ENCODE measurements around the gene GLIS1. TPM values are rescaled to one million over a fixed set of nuclear protein-coding genes. Genes with fewer than 3 reads are reported as not detected.

GLIS1 gene
- total RNA-seq, 1 donor from 2014 or later, result not detected

DNA sequence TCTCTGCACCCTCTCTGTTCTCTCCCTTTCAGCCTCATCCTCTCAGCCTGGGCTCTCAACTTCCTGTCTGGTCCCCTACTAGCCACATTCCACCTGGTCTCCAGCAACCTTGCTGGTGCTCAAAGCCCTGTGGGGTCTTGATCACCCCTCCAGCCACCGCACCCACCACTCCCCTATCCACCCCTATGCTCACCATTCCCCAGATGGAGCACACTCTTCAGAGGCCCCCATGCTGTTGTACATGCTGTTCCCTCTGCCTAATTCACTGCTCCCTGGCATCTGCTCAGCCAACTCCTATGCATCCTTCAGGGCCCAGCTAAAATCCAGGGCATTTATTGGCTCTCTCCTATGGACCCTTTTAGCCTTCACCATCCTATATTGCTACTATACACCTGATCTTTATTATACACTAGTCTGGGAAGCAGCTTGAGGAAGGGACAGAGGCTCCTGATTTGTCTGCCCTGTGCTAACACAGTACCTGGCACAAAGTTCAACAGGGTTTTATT lies 81.0 kb downstream of the GLIS1 start:
- no peak overlapping the region for H3K4me3 Mint-ChIP-seq
- peaks cover 10% of the 10 kb centered on the region for H3K27me3 Mint-ChIP-seq
- H3K36me3 Mint-ChIP-seq (ENCODE audit: low read depth), result no peaks in the 10 kb centered on the region
- no peak overlapping the region for H3K27ac Mint-ChIP-seq
- no peaks in the 10 kb centered on the region for H3K4me1 Mint-ChIP-seq
- ATAC-seq (ENCODE audit: low read depth) (no peak), DNase-seq (no peak)
- ChIA-PET POLR2A (no interaction called here), CTCF (no interaction called here)
- TF ChIP-seq, protein P1, sequence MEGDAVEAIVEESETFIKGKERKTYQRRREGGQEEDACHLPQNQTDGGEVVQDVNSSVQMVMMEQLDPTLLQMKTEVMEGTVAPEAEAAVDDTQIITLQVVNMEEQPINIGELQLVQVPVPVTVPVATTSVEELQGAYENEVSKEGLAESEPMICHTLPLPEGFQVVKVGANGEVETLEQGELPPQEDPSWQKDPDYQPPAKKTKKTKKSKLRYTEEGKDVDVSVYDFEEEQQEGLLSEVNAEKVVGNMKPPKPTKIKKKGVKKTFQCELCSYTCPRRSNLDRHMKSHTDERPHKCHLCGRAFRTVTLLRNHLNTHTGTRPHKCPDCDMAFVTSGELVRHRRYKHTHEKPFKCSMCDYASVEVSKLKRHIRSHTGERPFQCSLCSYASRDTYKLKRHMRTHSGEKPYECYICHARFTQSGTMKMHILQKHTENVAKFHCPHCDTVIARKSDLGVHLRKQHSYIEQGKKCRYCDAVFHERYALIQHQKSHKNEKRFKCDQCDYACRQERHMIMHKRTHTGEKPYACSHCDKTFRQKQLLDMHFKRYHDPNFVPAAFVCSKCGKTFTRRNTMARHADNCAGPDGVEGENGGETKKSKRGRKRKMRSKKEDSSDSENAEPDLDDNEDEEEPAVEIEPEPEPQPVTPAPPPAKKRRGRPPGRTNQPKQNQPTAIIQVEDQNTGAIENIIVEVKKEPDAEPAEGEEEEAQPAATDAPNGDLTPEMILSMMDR (IDR thresholded peaks at IDR 0.05), result no peak
- intact Hi-C loops (cut with micrococcal nuclease), result no loop called here
- H3K9me3 Mint-ChIP-seq, result no peaks in the 10 kb centered on the region

DNA sequence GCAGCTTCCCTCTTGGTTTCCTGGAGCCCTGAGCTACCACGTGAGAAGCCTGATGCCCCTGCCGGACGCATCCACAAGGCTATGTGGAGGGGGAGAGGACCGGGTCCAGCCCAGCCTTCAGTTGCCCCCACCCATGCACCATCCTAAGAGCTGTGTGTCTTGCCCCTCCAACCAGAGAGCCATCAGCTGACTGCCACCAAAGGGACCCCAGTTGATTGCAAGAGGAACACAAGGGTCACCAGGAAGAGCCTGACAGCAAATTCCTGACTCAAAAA lies 81.5 kb downstream of the GLIS1 start:
- H3K4me3 Mint-ChIP-seq, result no peak overlapping the region
- H3K27ac Mint-ChIP-seq, result no peak overlapping the region
- intact Hi-C loops (cut with micrococcal nuclease), result no loop called here
- TF ChIP-seq, protein P1 (IDR thresholded peaks at IDR 0.05), result no peak
- no peaks in the 10 kb centered on the region for H3K36me3 Mint-ChIP-seq (ENCODE audit: low read depth)
- ChIA-PET CTCF (no interaction called here), POLR2A (no interaction called here)
- H3K27me3 Mint-ChIP-seq, result peaks cover 10% of the 10 kb centered on the region
- no peaks in the 10 kb centered on the region for H3K4me1 Mint-ChIP-seq
- no peaks in the 10 kb centered on the region for H3K9me3 Mint-ChIP-seq
- DNase-seq (no peak), ATAC-seq (ENCODE audit: low read depth) (no peak)

- Mint-ChIP-seq H3K27me3 (peaks cover 10% of the 10 kb centered on the region), H3K27ac (no peak overlapping the region), H3K4me3 (no peak overlapping the region), H3K4me1 (no peaks in the 10 kb centered on the region), H3K9me3 (no peaks in the 10 kb centered on the region), H3K36me3 (ENCODE audit: low read depth) (no peaks in the 10 kb centered on the region)
- ChIA-PET CTCF (no interaction called here), POLR2A (interaction anchor here (0.5 kb wide), 1 partner anchor 1359 kb away, joined by 3 read pairs; no protein-coding TSS in a partner anchor)
- TF ChIP-seq, protein P1 (IDR thresholded peaks at IDR 0.05), result no peak
- no peak for DNase-seq
- intact Hi-C loops (cut with micrococcal nuclease), result no loop called here
- no peak for ATAC-seq (ENCODE audit: low read depth)
These were observed 82.0 kb downstream of the GLIS1 start for GRCh38 chr1:53656747-53657530.

- CTCF ChIA-PET, result no interaction called here
- no peak for ATAC-seq (ENCODE audit: low read depth)
- intact Hi-C loops (cut with micrococcal nuclease), result no loop called here
- DNase-seq, result no peak
- no peak overlapping the region for H3K27ac Mint-ChIP-seq
- no peak overlapping the region for H3K4me3 Mint-ChIP-seq
- peaks cover 10% of the 10 kb centered on the region for H3K27me3 Mint-ChIP-seq
- H3K9me3 Mint-ChIP-seq, result no peaks in the 10 kb centered on the region
- H3K4me1 Mint-ChIP-seq, result no peaks in the 10 kb centered on the region
- TF ChIP-seq, protein P1 (IDR thresholded peaks at IDR 0.05), result no peak
- no peaks in the 10 kb centered on the region for H3K36me3 Mint-ChIP-seq (ENCODE audit: low read depth)
- POLR2A ChIA-PET, result no interaction called here
These were observed 82.8 kb downstream of the GLIS1 start for GRCh38 chr1:53655931-53656746.
